NCI-H510A treated with DMSO at 0.1 percent for 48 hours (cell line): ENCODE measurements around the gene THY1.
A peak's percentile ranks its signal among the peaks of the same experiment; 100 is the strongest.
"Not testable (repeated sequence)": the region's sequence is repeated elsewhere in the genome, so short reads cannot be mapped to it uniquely, and the experiment has no call there.

ENCODE experiments used
- DNase-seq: peaks from one replicate; lab custom pipeline; 2025; lab: John Stamatoyannopoulos, UW

THY1 gene

DNA sequence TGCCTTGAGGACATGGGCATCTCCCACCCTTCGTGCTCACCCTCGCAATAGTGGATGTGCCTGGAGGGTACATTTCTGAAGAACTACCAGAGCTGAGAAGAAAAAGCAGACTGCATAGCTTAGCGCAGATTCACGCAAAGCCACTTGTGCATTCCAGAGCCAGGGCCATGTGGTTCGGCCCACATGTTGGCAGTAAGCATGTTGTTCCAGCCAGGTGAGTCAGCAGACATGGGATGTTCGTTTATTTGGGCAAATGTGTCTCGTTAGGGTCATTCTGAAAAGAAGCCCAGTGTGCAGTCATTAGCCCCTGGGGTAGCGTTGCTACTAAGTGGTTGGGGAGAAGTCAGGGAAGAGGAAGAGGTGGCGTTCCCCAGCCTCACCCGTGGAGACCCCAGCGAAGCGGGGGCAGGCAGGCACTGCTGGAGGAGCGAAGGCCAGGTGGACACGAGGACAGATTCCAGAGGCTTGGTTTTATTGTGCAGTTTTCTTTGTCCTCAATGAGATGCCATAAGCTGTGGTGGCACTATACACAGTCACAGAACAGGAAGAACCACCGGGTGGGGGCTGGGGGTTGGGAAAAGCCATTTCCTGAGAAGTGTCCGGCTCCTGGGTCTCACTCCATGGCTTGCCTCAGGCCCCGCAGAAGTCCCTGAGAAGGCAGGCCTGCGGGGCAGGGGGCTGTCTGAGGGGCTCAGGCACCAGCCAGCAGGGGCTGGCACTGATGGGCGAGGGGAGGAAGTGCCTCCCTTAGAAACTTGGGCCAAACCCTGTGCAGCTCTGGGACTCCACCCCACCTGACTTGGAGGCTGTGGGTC lies 5.0 kb downstream of the THY1 start:
- DNase-seq, result no peak

DNA sequence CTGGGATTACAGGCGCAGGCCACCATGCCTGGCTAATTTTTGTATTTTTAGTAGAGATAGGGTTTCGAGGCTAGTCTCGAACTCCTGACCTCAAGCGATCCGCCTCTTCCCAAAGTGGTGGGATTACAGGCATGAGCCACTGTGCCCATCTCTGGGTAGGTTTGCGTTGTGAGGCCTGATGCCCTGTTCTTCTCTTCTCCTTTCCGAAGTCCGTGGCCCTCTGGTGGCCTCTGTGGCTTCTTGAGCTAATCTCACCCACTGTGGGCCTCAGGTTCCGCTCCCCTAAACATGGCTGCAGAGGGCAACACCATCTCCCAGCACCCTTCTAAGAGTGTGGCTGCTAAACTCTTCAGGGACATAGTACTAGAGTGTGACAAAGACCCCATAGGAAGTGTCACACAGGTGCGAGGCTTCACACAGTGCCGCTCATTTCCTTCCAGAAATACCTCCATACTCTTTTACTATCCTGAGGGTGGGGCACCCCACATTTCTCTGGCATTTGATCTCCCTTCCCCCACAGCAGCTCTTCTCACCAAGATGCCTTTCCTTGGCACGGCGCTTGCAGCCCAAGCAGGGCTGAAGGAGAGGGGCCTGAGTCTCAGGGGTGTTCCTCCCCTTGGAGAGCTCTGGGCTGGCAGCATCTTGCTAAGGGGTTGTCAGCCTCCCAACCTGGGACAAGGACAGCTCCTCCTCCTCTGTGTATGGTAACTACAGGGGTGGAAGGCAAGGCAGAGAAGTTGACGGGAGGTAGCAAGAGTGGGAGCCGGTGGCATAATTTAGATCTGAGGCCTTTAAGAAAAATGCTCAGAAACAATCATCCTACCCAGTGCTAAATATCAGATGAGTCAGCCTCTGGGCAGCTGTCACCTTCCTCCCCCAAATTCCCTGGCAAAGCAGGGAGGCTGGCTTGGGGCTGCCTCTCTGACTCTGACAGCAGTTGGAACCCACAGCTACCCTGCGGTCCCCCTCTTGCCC lies 6.1 kb downstream of the THY1 start:
- DNase-seq, result no peak

DNA sequence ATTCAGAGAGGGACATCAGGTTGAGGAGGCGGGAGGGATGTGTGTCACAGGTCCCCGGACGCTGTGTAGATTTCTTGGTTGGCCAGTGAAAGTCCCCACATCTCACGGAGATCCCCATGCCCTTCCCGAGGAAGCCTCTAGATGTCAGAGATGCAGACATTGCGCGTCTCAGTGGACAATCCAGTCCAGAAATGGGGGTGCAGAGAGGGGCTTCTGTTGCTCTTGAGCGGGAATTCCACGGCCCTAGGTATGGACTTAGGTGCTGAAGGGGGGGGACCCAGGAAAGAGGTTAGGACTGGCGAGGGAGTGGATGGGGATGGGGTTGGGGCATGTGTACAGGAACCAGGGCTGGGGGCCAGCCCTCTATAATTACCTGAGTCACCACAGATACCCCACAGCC lies 7.0 kb downstream of the THY1 start:
- DNase-seq, result no peak

DNA sequence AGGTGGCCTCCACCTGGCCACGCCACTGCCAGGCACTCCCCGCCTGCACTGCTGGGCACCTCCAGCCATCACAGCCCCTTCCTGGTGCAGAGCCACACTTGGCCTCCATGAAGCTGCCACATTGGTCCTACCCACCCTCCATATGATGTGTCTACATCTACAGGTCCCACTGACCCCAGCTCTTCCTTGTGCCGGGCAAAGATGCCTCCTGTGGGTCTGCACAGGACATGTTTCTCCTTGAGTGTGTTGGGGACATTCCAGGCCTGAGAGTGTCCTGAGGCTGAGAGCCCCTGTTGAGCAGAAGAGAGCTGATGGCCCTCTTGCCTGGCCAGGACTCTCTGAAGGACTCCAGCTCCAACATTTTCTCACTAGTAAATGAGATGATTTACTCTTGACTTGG lies 7.5 kb downstream of the THY1 start:
- DNase-seq, result no peak

DNA sequence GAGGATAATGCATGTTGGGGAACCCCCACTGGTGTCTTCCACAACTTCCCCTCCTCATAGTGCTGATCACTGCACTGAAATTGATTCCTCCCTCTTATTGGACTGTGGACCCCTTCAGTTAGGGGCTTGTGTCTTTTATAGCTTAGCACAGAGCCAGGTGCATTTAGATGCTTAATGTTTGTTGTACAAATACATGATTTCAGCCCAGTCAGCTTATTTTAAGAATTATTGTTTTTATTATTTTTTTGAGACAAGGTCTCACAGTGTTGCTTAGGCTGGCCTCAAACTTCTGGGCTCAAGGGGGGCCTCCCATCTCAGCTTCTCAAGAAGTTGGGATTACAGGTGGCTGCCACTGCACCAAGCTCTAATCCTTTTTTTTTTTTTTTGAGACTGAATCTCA lies 8.2 kb downstream of the THY1 start:
- no peak for DNase-seq

DNA sequence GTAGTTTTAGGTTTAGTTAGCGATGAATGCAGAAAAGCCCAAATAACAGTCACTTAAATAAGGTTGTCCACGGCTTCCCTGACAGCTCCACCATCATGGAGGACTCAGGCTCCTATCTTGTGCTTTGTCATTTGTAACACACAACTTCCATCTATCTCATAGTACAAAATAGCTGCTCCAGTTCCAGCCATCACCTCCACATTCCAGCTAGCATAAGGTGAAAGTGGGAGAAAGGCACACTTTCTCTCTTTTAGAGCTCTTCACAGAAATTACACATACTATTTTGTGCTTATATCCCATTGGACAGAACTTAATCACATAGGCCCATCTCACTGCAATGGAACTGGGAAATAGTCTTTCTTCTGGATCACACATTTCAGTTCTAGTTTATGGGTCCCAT lies 8.7 kb downstream of the THY1 start:
- DNase-seq, result no peak

DNA sequence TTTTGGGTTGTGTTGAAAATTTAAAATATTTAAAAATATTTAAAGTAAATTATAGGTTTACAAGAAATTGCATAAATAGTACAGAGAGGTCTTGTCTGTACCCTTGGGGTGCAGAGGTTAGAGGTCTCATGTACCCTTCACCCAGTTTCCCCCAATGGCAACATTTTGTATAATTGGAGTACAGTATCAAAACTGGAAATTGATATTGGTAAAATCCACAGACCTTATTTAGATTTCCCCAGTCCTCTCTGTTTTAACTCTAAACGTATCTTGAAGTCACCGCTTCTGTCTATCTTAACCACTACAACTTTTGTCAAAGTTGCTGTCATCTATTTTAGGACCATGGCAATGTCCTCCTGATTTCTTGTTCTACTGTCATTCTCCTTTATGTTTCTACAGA lies 10.9 kb downstream of the THY1 start:
- no peak for DNase-seq

DNA sequence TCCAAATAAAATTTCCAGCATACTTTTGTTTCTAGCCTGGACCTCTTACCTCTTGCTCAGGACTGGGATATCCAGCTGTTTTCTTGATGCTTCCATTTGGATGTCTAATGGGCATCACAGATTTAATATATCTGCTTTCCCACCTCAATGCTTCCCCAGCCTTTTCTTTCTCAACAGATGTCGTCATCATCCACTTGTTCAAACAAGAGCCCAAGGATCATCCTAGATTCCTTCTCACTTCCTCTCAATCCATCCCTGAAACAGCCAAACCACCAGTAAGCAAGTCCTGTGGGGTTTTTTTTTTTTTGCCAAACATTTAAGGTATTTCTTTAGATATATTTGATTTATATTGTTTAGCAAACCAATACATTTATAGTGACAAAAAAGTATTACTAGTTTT lies 12.5 kb downstream of the THY1 start:
- DNase-seq, result no peak

DNA sequence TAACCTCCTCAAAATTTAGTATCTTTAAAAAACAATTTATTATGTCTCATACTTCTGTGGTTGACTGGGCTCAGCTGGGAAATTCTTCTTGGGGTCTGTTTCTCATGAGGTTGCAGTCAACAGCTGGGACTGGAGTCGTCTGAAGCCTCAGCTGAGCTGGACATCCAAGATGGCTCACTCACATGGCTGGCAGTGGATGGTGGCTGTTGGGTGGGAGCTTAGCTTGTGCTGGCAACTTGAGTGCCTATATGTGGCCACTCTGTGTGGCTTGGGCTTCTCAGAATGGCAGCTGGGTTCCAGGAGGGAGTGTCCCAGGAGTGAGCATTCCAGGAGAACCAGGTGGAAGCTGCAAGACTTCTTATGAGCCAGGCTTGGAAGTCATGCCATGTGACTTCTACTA lies 13.2 kb downstream of the THY1 start:
- no peak for DNase-seq

DNA sequence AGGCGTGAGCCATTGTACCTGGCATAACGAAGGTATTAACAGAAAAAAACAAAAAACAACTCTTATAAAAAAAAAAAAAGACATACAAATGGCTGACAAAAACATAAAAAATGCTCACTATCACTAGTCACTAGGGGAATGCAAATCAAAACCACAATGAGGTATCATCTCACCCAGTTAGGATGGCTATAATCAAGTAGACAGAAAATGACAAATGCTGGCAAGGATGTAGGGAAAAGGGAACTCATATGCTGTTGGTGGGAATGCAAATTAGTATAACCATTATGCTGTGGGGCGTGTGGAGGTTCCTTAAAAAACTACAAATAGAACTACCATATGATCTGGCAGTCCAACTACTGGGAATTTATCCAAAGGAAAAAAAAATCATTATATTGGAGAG lies 17.0 kb downstream of the THY1 start:
- DNase-seq, result no peak

DNA sequence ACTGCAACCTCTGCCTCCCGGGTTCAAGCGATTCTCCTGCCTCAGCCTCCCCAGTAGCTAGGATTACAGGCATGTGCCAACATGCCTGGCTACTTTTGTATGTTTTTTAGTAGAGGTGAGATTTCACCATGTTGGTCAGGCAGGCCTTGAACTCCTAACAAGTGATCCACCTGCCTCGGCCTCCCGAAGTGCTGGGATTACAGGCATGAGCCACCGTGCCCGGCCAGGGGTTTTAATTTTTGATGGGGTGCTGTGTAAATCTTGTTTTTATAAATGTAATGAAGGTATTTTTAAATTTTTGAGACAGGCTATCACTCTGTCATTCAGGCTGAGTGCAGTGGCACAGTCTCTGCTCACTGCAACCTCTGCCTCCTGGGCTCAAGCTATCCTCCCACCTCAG lies 17.5 kb downstream of the THY1 start:
- DNase-seq, result not testable (repeated sequence)

DNA sequence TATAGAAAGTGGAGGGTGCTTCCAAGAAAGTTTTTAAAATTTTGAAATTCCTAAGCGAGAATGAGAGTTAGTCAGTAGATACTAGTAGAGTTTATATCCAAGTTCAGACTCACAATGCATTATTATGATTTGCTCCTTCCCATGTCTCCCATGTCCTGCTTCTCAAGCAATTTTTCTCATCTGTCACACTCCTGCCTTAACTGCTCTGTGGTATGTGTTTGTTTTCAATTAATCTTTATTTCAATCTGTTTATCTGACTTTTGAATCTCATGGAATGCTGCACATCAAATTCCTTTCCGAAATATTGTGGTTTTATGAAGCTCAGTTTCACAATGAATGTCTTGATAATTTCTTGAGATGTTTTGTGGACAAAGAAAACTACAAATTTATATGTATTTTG lies 18.1 kb downstream of the THY1 start:
- no peak for DNase-seq

DNA sequence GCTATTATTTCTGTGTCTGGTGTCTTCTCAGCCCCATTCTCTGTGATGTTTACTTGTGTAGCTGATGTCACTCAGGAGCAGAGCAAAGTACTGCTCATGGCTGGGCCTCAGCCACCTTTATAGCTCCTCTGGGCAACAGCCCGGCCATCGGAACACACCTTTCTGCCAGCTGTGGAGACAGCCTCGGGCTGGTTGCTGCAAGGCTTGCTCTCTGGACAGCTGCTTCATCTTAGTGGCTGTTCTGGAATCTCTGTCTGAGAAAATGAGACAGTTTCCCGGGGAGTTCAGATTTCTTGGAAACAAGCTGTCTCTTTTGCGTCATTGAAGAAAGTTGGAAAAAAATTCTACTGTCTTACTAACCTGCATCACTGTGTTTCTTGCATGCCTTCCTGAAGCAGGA lies 20.0 kb downstream of the THY1 start:
- no peak for DNase-seq

DNA sequence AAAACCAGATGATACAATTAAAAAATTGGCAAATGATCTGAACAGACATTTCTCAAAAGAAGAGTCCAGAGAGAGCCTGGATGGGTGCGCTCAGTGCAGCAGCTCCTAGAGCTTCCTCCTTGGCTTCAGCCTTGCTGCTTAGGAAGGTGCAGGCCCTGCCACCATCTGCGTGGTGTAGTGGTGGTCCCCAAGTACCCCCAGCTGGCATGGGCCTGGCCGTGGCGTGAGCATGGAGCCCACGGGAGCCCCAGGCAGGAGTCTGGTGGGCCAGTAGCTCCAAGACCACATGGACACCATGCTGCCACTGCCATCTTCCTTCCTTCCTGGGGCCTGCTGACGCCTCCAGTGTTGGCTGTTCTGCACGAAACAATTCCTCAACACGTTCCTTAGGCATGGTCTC lies 20.5 kb downstream of the THY1 start:
- no peak for DNase-seq

DNA sequence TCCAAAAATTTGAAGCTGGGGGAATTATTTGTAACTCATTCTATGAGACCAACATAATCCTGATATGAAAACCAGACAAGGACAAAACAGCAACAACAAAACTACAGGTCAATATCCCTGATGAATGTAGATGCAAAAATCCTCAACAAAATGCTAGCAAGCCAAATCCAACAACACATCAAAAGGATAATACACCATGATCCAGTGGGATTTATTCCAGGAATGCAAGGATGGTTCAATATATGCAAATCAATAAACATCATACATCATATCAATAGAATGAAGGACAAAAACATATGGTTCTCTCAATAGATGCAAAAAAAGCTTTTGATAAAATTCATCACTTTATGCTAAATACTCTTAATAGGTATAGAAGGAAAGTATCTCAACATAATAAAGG lies 22.1 kb downstream of the THY1 start:
- DNase-seq, result no peak

DNA sequence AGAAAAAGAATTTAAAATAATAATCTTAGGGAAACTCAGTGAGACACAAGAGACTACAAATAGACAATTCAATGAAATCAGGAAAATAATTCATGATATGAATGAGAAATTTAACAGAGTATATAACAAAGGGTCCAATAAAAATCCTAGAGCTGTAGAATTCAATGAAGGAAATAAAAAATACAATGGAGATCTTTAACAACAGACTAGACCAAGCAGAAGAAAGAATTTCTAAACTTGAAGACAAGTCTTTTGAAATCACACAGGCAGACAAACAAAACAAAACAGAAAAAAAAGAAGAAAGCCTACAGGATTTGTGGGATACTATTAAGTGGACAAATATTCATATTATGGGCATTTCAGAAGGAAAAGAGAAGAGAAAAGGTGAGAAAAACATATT lies 25.2 kb downstream of the THY1 start:
- DNase-seq, result no peak

DNA sequence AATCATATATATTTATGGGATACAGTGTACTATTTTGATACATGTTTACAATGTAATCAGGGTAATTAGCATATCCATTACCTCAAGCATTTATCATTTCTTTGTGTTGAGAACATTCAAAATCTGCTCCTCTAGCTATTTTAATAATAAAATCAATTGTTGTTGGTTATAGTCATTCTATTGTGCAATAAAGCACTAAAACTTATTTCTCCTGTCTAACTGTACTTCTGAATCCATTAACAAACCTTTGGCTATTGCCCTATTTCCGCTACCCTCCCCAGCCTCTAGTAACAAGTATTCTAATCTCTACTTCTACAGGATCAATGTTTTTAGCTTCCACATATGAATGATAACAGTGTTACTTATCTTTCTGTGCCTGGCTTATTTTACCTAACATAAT lies 26.1 kb downstream of the THY1 start:
- DNase-seq, result no peak

DNA sequence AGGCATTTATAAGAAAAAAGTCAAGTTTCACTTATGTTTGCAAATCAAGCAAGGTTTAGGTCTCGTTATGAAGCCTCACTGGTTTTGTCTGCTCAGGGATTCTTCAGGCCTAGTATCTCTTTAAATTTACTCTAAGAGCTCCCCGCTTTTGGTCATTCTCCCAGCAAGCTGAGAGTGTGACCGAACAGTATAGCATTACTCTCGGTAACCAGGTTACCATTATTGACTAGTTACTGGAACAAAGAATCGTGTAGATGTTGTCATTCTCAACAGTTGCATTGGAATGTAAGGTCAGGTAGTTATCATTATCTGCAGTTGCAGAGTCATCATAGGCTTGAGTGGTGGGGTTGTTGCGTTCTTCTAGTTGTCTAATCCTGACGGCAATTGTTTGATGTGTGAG lies 31.7 kb downstream of the THY1 start:
- no peak for DNase-seq

DNA sequence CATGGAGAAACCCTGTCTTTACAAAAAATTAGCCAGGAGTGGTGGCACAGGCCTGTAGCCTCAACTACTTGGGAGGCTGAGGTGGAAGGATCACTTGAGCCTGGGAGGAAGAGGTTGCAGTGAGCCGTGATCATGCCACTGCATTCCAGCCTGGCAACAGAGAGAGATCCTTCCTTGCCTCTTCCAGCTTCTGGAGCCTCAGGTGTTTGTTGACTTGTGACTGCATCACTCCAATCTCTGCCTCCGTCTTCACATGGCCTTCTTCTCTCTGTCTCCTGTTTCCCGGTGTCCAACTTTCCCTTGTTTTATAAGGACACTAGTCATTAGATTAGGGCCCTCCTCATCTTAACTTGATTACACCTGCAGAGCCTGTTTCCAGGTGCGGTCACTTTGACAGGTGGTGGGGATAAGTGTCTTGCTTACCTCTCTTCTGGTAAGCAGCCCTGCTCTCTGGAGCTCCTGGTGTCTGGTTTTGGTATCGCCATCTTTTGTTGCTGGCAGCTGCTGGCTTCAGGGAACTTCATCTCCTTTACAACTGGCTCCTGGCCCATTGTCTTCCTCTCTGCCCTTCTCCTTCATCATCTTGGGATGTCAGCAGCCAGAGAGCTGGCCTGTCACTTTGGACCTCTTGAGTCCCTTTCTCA lies 33.2 kb downstream of the THY1 start:
- DNase-seq, result peak; percentile 89

DNA sequence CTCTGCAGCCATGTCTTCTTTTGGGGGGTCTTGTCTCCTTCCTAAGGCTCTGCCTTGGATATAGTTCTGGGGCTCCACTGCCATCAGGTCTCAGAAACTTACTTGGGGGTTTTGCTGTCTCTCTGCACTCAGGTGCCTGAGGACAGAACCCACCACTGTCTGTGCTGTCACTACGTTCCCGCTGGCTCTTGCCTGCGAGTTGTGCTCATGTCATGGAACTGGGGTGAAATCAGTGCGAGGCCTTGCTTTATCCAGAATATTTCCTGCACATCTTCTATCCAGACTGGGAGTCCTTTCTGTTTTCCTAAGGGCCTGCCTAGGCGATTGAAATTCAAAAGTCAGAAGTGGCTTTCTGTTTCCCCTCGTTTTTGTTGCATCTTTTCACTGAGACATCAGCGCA lies 34.9 kb downstream of the THY1 start:
- DNase-seq, result no peak

DNA sequence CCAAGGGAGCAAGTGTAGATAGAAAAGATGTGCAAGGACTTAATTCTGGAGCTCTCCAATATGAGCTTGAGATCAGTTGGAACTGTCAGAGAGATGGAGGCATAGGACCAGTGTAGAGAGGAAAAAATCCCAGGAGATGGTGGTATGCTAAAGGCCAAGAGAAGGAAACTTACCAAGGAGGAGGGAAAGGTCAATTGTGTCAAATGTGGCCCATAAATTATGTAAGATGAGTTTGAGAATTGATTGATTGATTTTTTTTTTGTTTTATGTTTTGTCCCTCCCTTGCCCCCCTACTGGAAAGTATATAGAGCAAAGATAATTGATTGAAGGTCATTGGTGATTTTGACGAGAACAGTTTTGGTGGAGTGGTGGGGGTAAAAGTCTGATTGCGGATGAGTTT lies 38.6 kb downstream of the THY1 start:
- no peak for DNase-seq

DNA sequence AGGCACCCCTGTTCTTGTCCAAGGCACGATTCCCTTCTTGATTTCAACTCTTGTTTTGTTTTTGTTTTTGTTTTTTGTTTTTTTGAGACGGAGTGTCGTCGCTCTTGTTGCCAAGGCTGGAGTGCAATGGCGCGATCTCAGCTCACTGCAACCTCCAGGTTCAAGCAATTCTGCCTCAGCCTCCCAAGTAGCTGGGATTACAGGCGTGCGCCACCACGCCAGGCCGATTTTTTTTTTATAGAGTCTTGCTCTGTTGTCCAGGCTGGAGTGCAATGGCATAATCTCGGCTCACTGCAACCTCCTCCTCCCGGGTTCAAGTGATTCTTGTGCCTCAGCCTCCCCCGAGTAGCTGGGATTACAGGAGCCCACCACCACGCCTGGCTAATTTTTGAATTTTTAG lies 40.5 kb downstream of the THY1 start:
- DNase-seq, result not testable (repeated sequence)

DNA sequence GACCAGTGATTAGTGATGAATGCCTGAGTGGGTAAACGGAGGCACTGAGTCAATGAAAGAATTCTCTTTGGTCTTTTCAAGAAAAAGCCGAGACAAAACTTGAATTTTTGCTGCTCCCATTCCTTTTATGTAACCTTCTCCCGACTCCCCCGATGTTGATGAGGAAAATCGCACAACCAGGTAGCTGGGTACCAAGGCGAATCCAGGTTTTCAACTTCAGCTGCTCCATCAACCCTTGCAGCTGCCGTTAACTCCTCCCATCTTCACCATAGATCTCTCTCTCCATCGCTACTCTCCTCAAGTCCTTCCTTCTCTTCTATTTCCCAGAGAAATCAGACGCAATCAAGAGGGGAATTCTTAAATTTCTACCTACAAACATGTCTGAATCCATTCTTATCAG lies 40.9 kb downstream of the THY1 start:
- peak; percentile 36 for DNase-seq
